Fibroblast of pulmonary artery (primary cell): Measurements from ENCODE around the gene TMEM248.
"Not testable (repeated sequence)": the region's sequence is repeated elsewhere in the genome, so short reads cannot be mapped to it uniquely, and the experiment has no call there.

Experiments
- DNase-seq: peaks from one replicate; pipeline ENCODE4 v3.0.0-alpha.2; 2010; ENCODE audit warnings: low read depth
- H3K4me3 ChIP-seq: replicated peaks from 2 replicates; pipeline ENCODE4 v1.5.1; 2011; ENCODE audit warnings: low read depth, mild to moderate bottlenecking, control low read depth, low read length, moderate library complexity
- CTCF ChIP-seq: IDR thresholded peaks from 2 replicates; pipeline ENCODE4 v1.5.1; 2011; ENCODE audit warnings: mild to moderate bottlenecking, control low read depth, low read length, inconsistent platforms; ENCODE audit errors: missing control alignments

The TMEM248 gene

GRCh38 chr7:66912195-66912594, 8.8 kb upstream of the TMEM248 start:
- no peak for TF ChIP-seq CTCF
- no peak for DNase-seq
- no peak overlapping the region for H3K4me3 ChIP-seq

- no peak for DNase-seq
- H3K4me3 ChIP-seq = no peak overlapping the region
- no peak for TF ChIP-seq CTCF
Measured at GRCh38 chr7:66913118-66914037, 7.6 kb upstream of the TMEM248 start.

- DNase-seq = not testable (repeated sequence)
Measured at GRCh38 chr7:66917904-66918303, 3.1 kb upstream of the TMEM248 start.

GRCh38 chr7:66919304-66919703, 1.7 kb upstream of the TMEM248 start:
- TF ChIP-seq CTCF = no peak
- H3K4me3 ChIP-seq = no peak overlapping the region
- DNase-seq = no peak

More at GRCh38 chr7:66917904-66918303, 3.1 kb upstream of the TMEM248 start:
- not testable (repeated sequence) for H3K4me3 ChIP-seq

GRCh38 chr7:66919704-66920103, 1.3 kb upstream of the TMEM248 start:
- H3K4me3 ChIP-seq = no peak overlapping the region
- TF ChIP-seq CTCF = no peak
- no peak for DNase-seq

GRCh38 chr7:66920256-66920655, 769 bp upstream of the TMEM248 start:
- TF ChIP-seq CTCF = no peak
- peak overlapping the region; percentile 84 for H3K4me3 ChIP-seq
- no peak for DNase-seq

- peak; percentile 73 for DNase-seq
- H3K4me3 ChIP-seq = peak overlapping the region; percentile 84
- TF ChIP-seq CTCF = no peak
Measured at GRCh38 chr7:66921396-66921917, 432 bp downstream of the TMEM248 start.
